NB4 (cell line): ENCODE data around the gene ARFGEF3.
"Not testable (repeated sequence)": the region's sequence is repeated elsewhere in the genome, so short reads cannot be mapped to it uniquely, and the experiment has no call there.

Experiments
- DNase-seq: peaks from one replicate; pipeline ENCODE4 v3.0.0; 2010; ENCODE audit warnings: low read depth
- H3K4me3 ChIP-seq: one replicate; pipeline ENCODE4 v1.5.1; 2011; ENCODE audit warnings: mild to moderate bottlenecking, low read depth, low read length, moderate library complexity
- CTCF ChIP-seq: IDR thresholded peaks from one replicate; pipeline ENCODE4 v1.5.1; 2012; ENCODE audit warnings: low read depth, low read length
- MAX ChIP-seq: IDR thresholded peaks from 2 replicates; pipeline ENCODE4 v1.6.1; 2011; ENCODE audit warnings: low read depth, low read length
- MYC ChIP-seq: IDR thresholded peaks from 2 replicates; pipeline ENCODE4 v1.6.1; 2011; ENCODE audit warnings: low read depth, low read length
- POLR2A ChIP-seq: IDR thresholded peaks from 2 replicates; pipeline ENCODE4 v1.6.1; 2011; ENCODE audit warnings: mild to moderate bottlenecking; ENCODE audit not compliant: insufficient read length; ENCODE audit errors: extremely low read depth

Gene ARFGEF3

GRCh38 chr6:138357928-138358327, 196.2 kb downstream of the ARFGEF3 start:
- no peak for TF ChIP-seq POLR2A
- no peak overlapping the region for H3K4me3 ChIP-seq
- DNase-seq = no peak

- DNase-seq, H3K4me3 ChIP-seq: not testable (repeated sequence)
These were observed 206.9 kb downstream of the ARFGEF3 start for GRCh38 chr6:138368684-138369083.

GRCh38 chr6:138370631-138371451, 209.1 kb downstream of the ARFGEF3 start:
- no peak for DNase-seq
- H3K4me3 ChIP-seq = no peak overlapping the region
- no peak for TF ChIP-seq MYC
- no peak for TF ChIP-seq CTCF
- no peak for TF ChIP-seq POLR2A
- TF ChIP-seq MAX = no peak

- H3K4me3 ChIP-seq = no peak overlapping the region
- no peak for DNase-seq
- TF ChIP-seq POLR2A (no peak), CTCF (no peak), MAX (no peak), MYC (no peak)
These were observed 209.6 kb downstream of the ARFGEF3 start for GRCh38 chr6:138371452-138371711.

- TF ChIP-seq MYC (no peak), MAX (no peak), CTCF (no peak), POLR2A (no peak)
- no peak for DNase-seq
- no peak overlapping the region for H3K4me3 ChIP-seq
These were observed 210.0 kb downstream of the ARFGEF3 start for GRCh38 chr6:138371720-138372119.

- no peak for TF ChIP-seq CTCF
- DNase-seq = peak; percentile 39
- no peak overlapping the region for H3K4me3 ChIP-seq
These were observed 211.1 kb downstream of the ARFGEF3 start for GRCh38 chr6:138372711-138373463.

GRCh38 chr6:138374230-138374629, 212.5 kb downstream of the ARFGEF3 start:
- TF ChIP-seq MAX (no peak), POLR2A (no peak), CTCF (no peak), MYC (no peak)
- H3K4me3 ChIP-seq = no peak overlapping the region
- DNase-seq = no peak
